ENCODE results near the gene NKX2-4.

Gene NKX2-4

DNA sequence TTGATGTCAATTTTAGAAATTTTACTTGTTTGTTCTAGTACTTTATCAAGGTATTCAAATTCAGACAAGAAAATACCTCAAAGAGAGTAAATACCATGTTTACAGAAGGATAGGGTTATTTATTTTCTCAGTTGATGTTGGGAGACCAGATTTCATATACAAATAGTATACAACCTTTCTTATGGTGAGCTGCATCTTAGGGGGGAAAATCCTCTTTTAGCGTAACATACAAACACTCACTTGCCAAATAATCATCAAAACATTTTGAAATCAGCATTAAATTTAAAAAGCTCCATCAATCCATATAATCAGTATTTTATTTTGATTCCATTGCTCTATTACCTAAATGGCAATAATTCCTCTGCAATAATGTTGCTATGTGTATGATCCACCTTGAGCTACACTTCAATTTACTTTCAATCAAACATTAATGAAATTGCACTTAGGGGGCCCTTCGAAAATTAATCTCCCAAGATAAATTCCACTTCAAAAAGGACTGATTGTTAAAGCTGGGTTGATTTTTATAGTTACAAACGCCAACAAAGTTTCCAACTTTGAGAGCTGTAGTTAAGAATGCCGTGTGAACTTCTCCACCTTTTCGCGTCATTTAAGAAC, 2.2 kb downstream of the NKX2-4 start:
- FAIRE-seq = no peak
- no peak for DNase-seq (ENCODE audit: extremely low spot score, insufficient read length, low read depth)

- FAIRE-seq (no peak), DNase-seq (ENCODE audit: extremely low spot score, insufficient read length, low read depth) (no peak)
These were observed 2.8 kb downstream of the NKX2-4 start for GRCh38 chr20:21394551-21394950.

DNA sequence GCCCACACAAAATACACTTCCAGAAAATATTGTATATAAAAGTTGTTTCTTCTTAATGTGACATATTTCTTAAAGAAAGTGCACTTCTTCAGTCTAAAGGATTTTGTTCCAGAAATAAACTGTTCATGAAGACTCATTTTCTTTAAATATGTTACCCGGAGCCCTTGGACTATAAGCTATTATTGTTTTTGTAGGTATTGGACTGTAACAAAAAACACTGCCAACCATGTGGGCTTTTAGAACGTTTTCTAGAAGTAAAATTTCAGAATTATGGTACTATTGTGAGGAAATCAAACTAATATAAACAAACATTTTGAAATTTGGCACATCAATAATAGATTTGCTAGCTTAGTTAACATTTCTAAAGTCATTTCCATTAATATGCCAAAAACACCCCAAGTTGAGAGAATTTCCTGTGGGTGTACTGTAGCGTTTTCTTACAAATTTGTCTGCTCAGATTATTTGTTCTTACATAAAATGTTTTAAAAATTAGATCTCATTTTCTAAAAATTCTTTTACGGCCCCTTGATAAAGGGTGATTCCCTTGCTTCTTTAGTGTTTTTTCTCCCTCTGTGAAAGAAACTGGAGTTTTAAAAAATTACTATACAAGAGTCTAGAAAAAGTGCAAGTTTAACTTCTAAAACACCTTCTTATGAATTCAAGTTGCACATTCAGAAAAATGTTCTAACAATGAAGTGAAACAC, 3.4 kb downstream of the NKX2-4 start:
- no peak for DNase-seq (ENCODE audit: extremely low spot score, insufficient read length, low read depth)
- no peak for FAIRE-seq

DNA sequence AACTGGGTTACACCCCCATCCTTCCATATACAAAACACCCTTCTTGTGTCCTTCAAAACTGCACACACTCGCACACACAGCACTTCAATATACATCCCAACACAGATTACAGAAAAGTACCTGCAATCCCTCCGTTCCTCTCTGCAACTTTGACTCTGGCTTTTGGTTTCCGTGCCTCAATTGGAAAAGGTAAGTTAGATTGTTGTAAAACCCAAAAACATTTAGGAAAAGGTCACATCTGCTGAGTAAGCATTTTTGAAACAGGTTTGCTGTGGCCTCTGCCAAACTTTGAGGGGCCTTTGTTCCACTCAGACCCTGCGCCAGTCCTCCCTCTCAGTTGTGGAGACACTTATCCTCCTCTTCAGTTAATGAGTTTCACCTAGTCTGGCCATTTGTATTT, 4.2 kb downstream of the NKX2-4 start:
- no peak for DNase-seq (ENCODE audit: extremely low spot score, insufficient read length, low read depth)
- FAIRE-seq = no peak

DNA sequence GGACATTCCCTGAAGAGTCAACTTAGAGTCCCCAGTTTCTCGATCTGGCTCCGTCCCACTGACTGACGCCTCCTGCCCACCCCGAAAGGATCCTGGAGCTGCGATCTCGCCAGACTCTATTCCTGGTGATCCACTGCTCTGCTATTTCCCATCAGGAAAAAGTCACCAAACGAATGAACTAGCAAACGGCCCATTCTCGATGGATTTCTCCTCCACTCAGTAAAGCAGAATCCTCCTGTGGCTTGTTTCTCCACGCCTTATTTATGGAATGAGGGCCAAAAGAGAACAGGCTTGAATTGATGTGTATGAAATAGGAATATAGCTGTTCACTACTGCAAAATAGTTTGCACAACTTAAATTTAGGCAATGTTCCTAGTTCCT, 5.4 kb downstream of the NKX2-4 start:
- no peak for DNase-seq (ENCODE audit: extremely low spot score, insufficient read length, low read depth)
- no peak for FAIRE-seq

- FAIRE-seq = no peak
- no peak for DNase-seq (ENCODE audit: extremely low spot score, insufficient read length, low read depth)
These were observed 5.9 kb downstream of the NKX2-4 start for GRCh38 chr20:21391185-21391971.

- FAIRE-seq = no peak
- DNase-seq (ENCODE audit: extremely low spot score, insufficient read length, low read depth) = no peak
These were observed 6.6 kb downstream of the NKX2-4 start for GRCh38 chr20:21390768-21391167.

GRCh38 chr20:21389368-21389767, 8.0 kb downstream of the NKX2-4 start:
- no peak for FAIRE-seq

GRCh38 chr20:21388566-21388965, 8.8 kb downstream of the NKX2-4 start:
- FAIRE-seq = no peak
- DNase-seq (ENCODE audit: extremely low spot score, insufficient read length, low read depth) = no peak

More at GRCh38 chr20:21389368-21389767, 8.0 kb downstream of the NKX2-4 start:
- no peak for DNase-seq (ENCODE audit: extremely low spot score, insufficient read length, low read depth)

DNA sequence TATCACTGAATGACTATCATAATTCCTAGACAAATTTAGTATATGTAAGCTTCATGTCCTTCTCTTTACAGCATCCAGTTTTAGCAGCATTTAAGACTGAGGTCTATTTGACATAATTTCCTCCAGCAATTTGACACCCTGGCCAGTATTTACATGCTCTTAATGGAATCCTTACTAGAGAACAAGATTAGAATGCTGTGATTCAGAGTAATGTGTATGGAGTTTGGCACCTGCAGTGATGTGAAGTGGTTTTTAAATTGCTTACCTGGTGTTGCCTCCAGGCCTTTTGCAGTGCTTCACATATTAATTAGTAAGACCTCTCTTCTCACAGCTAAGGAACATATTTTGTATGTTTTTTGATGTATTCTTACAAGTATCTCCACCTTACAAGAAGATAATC, 9.8 kb downstream of the NKX2-4 start:
- FAIRE-seq (no peak), DNase-seq (ENCODE audit: extremely low spot score, insufficient read length, low read depth) (no peak)

GRCh38 chr20:21386111-21386510, 11.2 kb downstream of the NKX2-4 start:
- FAIRE-seq = no peak

DNA sequence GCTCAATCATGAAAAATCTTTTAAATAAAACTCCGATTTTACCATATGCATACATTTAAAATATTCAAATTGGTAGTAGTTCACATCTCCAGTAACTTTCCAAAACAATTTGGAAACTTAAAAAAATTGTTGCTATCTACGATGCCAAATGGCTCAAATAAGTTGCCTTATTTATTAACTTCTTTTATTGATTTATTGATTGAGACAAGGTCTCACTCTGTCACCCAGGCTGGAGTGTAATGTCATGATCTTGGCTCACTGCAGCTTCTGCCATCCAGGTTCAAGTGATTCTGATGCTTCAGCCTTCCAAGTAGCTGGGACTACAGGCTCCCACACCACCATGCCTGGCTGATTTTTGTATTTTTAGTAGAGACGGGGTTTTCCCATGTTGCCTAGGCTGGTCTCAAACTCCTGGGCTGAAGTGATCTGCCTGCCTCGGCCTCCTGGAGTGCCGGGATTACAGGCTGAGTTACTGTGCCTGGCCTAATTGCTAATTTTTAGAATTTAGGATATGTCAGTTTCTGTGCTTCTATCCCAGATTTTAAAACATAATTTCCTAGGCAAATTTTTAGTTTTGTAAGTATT, 12.9 kb downstream of the NKX2-4 start:
- FAIRE-seq (no peak), DNase-seq (ENCODE audit: extremely low spot score, insufficient read length, low read depth) (no peak)

More at GRCh38 chr20:21386111-21386510, 11.2 kb downstream of the NKX2-4 start:
- DNase-seq (ENCODE audit: extremely low spot score, insufficient read length, low read depth) = no peak

GRCh38 chr20:21381619-21382018, 15.7 kb downstream of the NKX2-4 start:
- DNase-seq (ENCODE audit: extremely low spot score, insufficient read length, low read depth) (no peak), FAIRE-seq (no peak)

- FAIRE-seq (no peak), DNase-seq (ENCODE audit: extremely low spot score, insufficient read length, low read depth) (no peak)
These were observed 16.6 kb downstream of the NKX2-4 start for GRCh38 chr20:21380711-21381110.

DNA sequence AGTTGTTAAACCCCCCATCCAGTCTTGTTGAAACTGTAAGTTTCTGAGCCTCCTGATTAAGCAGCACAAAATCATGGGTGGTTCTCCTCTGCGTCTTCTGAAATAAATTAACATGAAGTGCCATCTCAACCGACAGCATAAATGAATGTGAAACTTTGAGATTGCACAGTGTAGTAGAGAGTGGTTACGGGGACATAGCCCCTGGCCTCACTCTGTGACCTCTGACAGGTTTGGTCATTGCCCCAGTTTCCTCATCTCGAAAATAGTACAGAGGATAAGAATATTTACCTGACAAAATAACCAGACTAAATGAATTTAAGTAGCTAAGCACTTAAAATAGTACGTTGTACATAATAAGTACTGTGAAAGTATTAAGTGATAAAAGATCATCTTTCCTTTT, 19.1 kb downstream of the NKX2-4 start:
- no peak for FAIRE-seq
- DNase-seq (ENCODE audit: extremely low spot score, insufficient read length, low read depth) = no peak

DNA sequence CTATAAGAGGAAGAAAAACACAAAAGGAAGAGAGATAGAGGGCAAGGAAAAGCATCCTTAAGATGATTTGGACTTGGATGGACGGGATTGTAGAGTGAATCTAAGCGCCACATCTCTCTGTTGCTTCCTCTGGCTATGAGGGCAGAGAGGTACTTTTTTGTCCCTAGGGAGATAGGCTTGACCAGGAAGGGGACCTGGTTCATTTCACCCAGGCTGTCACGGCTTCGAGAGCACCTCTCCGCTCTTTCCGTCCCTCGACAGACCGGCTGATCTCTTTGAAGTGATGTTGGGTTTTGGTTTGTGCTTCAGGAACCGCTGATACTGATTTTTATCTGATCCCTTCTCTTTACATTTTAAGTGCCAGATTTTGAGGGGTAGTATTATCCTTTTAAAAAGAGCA, 19.6 kb downstream of the NKX2-4 start:
- no peak for DNase-seq (ENCODE audit: extremely low spot score, insufficient read length, low read depth)
- no peak for FAIRE-seq

GRCh38 chr20:21376626-21377025, 20.7 kb downstream of the NKX2-4 start:
- no peak for FAIRE-seq
- no peak for DNase-seq (ENCODE audit: extremely low spot score, insufficient read length, low read depth)

- no peak for FAIRE-seq
These were observed 23.9 kb downstream of the NKX2-4 start for GRCh38 chr20:21373436-21373835.

DNA sequence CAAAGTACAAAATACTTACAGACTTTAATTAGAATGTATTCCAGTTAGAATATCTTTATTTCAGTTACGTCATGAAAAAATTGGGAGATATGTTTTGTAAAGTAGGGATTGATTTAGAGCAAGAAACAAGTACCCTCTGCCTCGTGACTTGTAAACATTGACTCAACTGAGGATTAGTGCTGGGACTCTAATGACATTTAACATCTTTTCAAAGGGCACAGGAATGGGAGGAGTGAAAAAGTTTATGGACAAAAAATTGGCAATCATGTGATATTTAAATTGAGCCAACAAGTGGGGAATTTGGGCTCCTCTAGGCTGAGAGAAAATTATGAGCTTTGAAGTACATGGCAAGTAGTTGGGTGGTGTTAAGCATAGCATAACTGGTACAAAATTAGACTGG, 25.3 kb downstream of the NKX2-4 start:
- no peak for FAIRE-seq

More at GRCh38 chr20:21373436-21373835, 23.9 kb downstream of the NKX2-4 start:
- DNase-seq (ENCODE audit: extremely low spot score, insufficient read length, low read depth) = no peak

DNA sequence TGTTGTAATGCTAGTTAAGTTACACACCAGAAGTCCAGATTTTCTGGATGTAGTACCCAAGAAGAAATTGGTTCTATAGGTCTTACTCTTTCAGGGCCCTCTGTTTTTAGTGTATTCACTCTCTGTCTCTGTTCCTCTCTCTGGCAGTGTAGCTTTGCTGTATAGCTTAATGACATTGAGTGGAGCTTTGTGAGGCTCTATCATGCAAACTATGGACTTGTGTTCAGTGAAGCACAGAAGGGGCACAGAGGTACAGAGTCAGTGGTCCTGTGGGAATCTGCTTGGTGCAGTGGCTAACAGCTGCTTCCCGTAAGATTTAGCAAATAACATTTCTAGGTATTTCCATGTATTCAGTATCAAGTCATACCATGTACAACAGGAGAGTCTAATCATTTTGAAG, 26.1 kb downstream of the NKX2-4 start:
- no peak for FAIRE-seq

More for the DNA sequence above, 25.3 kb downstream of the NKX2-4 start:
- no peak for DNase-seq (ENCODE audit: extremely low spot score, insufficient read length, low read depth)

GRCh38 chr20:21368791-21369190, 28.5 kb downstream of the NKX2-4 start:
- FAIRE-seq (no peak), DNase-seq (ENCODE audit: extremely low spot score, insufficient read length, low read depth) (no peak)

More for the DNA sequence above, 26.1 kb downstream of the NKX2-4 start:
- DNase-seq (ENCODE audit: extremely low spot score, insufficient read length, low read depth) = no peak

All from GM18507 (cell line).